IPS-NIHi11 (cell line): Measurements from ENCODE around the gene B4GALT5.
A peak's percentile ranks its signal among the peaks of the same experiment; 100 is the strongest.
"Not testable (repeated sequence)": the region's sequence is repeated elsewhere in the genome, so short reads cannot be mapped to it uniquely, and the experiment has no call there.

Experiments
- DNase-seq: peaks from one replicate; pipeline ENCODE4 v3.0.0; 2012; ENCODE audit warnings: mixed read lengths, low spot score

The B4GALT5 gene

DNA sequence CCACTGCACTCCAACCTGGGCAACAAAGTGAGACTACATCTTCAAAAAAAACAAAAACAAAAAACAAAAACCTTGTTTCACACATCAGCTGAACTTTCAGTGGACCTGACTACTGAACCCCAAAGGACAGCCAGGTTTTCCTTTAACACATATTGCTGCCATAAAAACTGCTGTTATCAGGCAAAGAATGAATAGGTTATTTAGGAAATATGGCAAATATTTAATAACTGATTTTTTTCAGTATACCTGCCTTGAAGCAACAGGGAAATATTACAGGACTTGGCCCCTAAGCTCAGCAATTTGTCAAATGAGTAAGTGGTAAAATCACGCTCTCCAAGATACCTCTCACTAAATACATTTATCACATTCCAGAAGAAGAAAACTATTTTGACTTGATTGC is 34.0 kb downstream of the B4GALT5 start:
- DNase-seq: no peak

GRCh38 chr20:49677777-49678758 is 35.6 kb downstream of the B4GALT5 start:
- no peak for DNase-seq

- no peak for DNase-seq
Measured at GRCh38 chr20:49676581-49677291, 36.9 kb downstream of the B4GALT5 start.

DNA sequence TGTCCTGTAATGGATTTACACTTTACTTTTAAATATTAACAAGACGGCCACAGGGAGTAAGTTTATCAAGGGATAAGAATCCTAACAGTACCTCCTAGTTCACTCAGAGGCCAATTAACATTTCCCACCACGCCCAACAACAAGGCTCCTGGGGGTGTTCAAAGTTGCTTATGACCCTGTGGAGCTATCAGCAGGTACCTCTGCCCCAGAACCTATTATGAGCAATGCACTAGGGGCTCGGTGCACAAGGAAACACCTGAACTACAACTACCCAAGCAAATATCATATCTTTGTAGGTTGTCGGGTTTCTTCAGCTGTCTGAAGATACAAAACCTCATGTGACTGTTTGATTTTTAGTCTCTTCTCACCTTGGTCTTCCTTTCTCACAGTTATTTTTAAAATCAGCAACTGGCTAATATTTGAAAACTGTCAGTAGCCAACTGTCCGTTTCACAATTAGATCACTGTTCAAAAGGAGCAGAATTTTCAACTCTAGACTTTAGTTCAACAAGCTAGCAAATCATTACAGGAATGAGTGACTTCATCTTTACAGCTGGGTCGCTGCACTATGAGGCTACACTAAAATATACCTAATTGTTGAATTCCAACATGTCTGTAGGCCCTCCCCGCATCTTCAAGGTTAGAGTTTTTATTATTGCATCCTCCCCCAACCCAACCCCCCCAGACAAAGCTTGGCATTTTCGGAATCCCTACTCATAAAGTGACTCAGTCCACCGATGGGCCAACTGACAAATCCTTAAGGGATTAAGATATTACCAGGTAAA is 38.1 kb downstream of the B4GALT5 start:
- no peak for DNase-seq

DNA sequence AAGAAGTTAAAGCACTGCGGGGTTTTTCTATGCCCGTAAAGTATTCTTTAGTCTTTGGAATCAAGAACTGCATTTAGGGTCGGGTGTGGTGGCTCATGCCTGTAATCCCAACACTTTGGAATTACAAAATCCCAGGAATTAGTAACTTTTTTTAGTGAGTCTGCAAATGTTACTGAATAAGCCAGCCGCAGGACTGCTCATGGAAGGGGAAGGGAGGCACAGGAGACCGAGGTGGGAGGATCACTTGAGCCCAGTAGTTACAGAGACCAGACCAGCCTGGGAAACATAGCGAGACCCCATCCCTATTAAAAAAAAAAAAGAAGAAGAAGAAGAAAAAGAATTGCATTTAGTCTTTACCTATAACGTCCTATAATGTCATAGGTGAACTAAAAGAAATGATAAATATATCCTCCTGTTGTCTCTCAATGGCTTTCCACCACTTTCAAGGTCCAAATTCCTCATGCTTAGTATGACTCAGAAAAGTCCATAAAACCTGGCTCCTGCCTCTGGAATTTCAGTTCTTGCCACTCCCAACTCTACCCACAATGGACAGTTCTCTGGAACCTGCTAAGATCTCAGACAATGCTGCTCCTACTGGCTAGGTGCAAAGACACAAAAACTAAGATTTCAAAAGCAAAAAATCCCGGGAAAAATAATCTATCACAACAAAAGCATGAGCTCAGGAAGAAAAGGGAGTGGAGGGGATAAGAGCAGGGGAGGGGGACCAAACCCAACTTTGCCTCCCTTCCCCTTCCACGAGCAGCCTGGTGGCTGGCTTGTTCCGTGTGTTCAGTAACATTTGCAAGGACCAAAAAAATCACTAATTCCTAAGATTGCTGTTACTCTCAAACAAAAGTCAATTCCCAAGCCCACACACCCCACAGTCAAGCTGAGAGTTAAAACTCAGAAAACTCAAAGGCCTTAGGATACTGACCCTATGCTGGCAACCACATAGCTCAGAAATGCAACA is 39.0 kb downstream of the B4GALT5 start:
- DNase-seq: peak; percentile 48

DNA sequence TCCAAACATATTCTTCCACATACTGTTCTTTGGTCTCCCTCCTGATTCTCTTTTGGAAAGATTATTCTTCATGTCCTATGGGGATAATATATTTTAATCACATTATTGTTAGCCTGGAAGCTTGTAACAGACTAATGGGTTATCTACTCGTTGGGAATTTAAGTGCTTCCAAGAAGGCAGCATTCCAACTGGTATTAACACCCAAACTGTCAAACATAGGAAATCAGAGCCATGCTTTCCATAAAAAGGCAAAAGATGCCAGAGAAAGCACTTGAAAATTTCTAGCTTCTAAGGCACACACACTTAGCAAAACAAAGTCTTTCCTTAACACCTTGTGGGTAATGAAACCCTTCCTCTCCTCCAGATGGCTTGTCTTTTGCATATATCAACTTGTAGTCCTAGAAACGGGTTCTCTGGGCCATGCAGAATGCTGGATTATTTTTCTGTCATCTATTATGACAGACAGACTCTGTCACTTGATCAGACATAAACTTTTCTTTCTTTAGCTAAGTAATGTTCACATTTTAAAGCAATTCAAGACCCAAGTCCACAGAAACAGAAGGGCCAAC is 41.5 kb downstream of the B4GALT5 start:
- DNase-seq: no peak

- no peak for DNase-seq
Measured at GRCh38 chr20:49671433-49671832, 42.2 kb downstream of the B4GALT5 start.

- no peak for DNase-seq
Measured at GRCh38 chr20:49669601-49670189, 44.0 kb downstream of the B4GALT5 start.

GRCh38 chr20:49668878-49669195 is 44.8 kb downstream of the B4GALT5 start:
- not testable (repeated sequence) for DNase-seq

- DNase-seq: no peak
Measured at GRCh38 chr20:49668181-49668877, 45.3 kb downstream of the B4GALT5 start.

- no peak for DNase-seq
Measured at GRCh38 chr20:49666911-49667310, 46.8 kb downstream of the B4GALT5 start.

DNA sequence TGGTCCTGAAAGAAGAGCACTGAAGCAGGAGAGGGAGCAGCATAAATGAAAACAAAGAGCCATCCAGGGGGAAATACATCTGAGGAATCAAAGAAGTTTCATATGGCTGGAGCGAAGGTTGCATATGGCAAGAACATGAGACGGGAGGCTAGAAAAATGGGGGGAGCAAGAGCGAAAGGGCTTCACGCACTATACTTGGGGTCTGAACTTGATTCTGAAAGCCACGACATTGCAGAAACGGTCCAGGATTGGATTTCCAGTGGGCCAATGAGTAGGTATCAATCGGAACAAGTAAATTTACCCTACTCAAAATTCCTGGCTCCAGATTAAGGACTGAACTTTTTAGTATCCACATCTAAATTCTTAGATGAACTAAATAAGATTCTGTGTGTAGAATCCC is 47.9 kb downstream of the B4GALT5 start:
- DNase-seq: no peak

GRCh38 chr20:49664612-49665313 is 48.9 kb downstream of the B4GALT5 start:
- no peak for DNase-seq

DNA sequence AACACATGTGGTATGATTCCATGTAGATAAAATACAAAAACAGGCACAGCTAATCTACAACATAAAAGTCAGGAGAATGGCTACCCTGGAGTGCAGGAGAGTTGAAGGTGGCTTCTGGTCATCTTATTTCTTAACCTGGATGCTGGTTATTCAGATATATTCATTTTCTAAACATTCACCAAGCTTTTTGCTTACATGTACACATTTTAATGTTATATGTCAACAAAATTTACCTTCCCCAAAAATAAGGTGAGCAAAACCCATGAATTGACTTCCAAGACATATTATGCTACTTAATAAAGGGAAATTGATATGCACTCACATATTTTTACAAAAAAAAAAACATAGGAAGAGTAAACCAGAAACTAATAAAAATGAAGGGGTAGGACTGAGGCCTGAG is 50.6 kb downstream of the B4GALT5 start:
- no peak for DNase-seq

GRCh38 chr20:49661560-49662329 is 51.9 kb downstream of the B4GALT5 start:
- DNase-seq: no peak

- DNase-seq: no peak
Measured at GRCh38 chr20:49660912-49661311, 52.8 kb downstream of the B4GALT5 start.

DNA sequence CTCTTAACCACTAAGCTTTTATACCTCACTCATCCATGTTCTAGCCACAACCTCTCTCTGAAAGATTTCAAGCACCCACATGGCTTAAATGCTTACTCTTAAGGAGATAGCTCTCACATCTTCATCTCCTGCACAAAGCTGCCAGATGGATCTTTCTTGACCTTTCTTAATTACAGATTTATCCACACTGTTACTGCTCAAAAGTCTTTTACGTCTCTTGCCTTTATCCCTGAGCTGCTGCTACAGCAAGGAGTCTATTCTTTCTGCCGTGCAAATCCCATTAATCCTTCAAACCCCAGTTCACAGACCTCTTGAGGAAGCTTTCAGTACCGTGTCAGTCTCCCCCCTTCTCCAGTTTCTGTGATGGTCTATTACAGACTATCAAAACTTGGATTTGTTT is 54.6 kb downstream of the B4GALT5 start:
- DNase-seq: no peak

- DNase-seq: peak; percentile 35
Measured at GRCh38 chr20:49658508-49658907, 55.2 kb downstream of the B4GALT5 start.
